ENCODE data around the gene MLH3. TPM values are rescaled to one million over a fixed set of nuclear protein-coding genes. Genes with fewer than 3 reads are reported as not detected.

MLH3 gene
- total RNA-seq, 3 donors from 2014 or later (not counting 1 experiment from before 2014, with no cell fraction given): 15.5 to 20.7 (median 19.1) TPM

DNA sequence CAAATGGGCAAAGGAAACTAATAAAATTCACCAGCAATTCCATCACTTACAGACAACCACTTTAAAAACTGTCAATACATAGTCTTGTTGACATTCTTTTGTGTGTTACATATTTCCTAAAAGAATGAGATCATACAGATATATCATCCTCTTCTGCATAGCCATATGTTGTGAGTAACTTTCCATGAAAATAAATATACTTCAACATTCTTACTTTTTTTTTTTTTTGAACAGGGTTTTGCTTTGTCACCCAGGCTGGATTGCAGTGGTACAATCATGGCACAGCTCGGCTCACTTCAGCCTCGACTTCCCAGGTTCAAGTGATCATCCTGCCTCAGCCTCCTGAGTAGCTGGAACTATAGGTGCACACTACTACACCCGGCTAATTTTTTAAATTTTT, 39.1 kb upstream of the MLH3 start:
- Histone ChIP-seq H3K36me3 (ENCODE audit: control insufficient read depth, insufficient read depth, low read length) (peaks cover 66% of the 10 kb centered on the region), H3K27me3 (ENCODE audit: control insufficient read depth, insufficient read depth, low read length) (no peaks in the 10 kb centered on the region), H3K9me3 (ENCODE audit: control insufficient read depth, insufficient read depth, low read length) (no peaks in the 10 kb centered on the region), H3K4me3 (ENCODE audit: low read length) (no peak overlapping the region), H3K27ac (ENCODE audit: low read length) (no peak overlapping the region), H3K4me1 (ENCODE audit: control insufficient read depth, insufficient read depth, low read length) (no peaks in the 10 kb centered on the region)
- H3K27ac Mint-ChIP-seq: no peak overlapping the region
- intact Hi-C loops (cut with micrococcal nuclease): no loop called here
- no peak for DNase-seq
- TF ChIP-seq, protein P1, sequence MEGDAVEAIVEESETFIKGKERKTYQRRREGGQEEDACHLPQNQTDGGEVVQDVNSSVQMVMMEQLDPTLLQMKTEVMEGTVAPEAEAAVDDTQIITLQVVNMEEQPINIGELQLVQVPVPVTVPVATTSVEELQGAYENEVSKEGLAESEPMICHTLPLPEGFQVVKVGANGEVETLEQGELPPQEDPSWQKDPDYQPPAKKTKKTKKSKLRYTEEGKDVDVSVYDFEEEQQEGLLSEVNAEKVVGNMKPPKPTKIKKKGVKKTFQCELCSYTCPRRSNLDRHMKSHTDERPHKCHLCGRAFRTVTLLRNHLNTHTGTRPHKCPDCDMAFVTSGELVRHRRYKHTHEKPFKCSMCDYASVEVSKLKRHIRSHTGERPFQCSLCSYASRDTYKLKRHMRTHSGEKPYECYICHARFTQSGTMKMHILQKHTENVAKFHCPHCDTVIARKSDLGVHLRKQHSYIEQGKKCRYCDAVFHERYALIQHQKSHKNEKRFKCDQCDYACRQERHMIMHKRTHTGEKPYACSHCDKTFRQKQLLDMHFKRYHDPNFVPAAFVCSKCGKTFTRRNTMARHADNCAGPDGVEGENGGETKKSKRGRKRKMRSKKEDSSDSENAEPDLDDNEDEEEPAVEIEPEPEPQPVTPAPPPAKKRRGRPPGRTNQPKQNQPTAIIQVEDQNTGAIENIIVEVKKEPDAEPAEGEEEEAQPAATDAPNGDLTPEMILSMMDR (IDR thresholded peaks at IDR 0.05): no peak
- no peaks in the 10 kb centered on the region for H3K27me3 Mint-ChIP-seq (ENCODE audit: low read depth in 2 of 2)
- no peaks in the 10 kb centered on the region for H3K9me3 Mint-ChIP-seq
- peaks cover 6% of the 10 kb centered on the region for H3K36me3 Mint-ChIP-seq
- no peak overlapping the region for H3K4me3 Mint-ChIP-seq
- no peak for ATAC-seq
- no peaks in the 10 kb centered on the region for H3K4me1 Mint-ChIP-seq
- 93% methylated on average over 3 of the region's 3 CpGs for WGBS (ENCODE audit: insufficient coverage)

DNA sequence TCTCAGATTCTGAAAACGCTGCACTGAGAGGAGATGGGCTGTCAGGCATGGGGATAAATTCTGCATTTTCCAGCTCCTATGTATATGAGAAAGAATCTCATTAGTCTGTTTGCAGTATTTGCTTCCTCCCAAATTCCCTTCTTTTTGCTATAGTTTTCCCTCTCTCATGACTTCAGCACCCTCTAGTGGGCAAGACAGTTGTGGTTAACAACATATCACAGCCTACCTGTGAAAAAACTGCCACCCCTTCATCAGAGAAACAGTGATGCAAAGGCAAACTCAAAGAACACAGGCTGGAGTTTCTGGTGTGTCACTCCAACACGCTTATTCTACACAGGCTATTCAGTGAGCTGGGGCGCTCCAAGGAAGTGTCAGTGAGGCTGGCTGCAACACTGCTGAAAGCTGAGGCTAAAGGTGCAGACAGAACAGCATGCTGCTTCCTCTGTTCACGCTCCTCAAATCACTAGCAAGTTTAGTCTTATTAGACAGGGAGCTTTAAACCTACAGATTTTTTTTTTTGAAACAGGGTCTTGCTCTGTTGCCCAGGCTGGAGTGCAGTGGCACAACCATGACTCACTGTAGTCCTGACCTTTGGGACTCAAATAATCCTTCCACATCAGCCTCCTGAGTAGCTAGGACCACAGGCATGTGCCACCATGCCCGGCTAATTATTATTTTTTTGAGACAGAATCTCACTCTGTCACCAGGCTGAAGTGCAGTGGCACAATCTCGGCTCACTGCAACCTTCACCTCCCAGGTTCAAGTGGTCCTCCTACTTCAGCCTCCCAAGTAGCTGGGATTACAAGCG, 37.5 kb upstream of the MLH3 start:
- Histone ChIP-seq H3K9me3 (ENCODE audit: control insufficient read depth, insufficient read depth, low read length) (no peaks in the 10 kb centered on the region), H3K4me3 (ENCODE audit: low read length) (no peak overlapping the region), H3K27ac (ENCODE audit: low read length) (no peak overlapping the region), H3K36me3 (ENCODE audit: control insufficient read depth, insufficient read depth, low read length) (peaks cover 66% of the 10 kb centered on the region), H3K27me3 (ENCODE audit: control insufficient read depth, insufficient read depth, low read length) (no peaks in the 10 kb centered on the region), H3K4me1 (ENCODE audit: control insufficient read depth, insufficient read depth, low read length) (no peaks in the 10 kb centered on the region)
- H3K4me3 Mint-ChIP-seq: no peak overlapping the region
- no peaks in the 10 kb centered on the region for H3K36me3 Mint-ChIP-seq
- H3K9me3 Mint-ChIP-seq: no peaks in the 10 kb centered on the region
- H3K4me1 Mint-ChIP-seq: no peaks in the 10 kb centered on the region
- WGBS (ENCODE audit: insufficient coverage): 86% methylated on average over 7 of the region's 7 CpGs
- H3K27ac Mint-ChIP-seq: no peak overlapping the region
- DNase-seq (peak in 1 of 2 donors; percentile 75), ATAC-seq (peak; percentile 55 to 77 (median 76))
- TF ChIP-seq, protein P1 (IDR thresholded peaks at IDR 0.05): peak; percentile 70
- H3K27me3 Mint-ChIP-seq (ENCODE audit: low read depth in 2 of 2): no peaks in the 10 kb centered on the region
- intact Hi-C loops (cut with micrococcal nuclease): loop anchor here (1.0 kb wide), 4 partner anchors 142 to 479 kb away; no protein-coding TSS in a partner anchor

DNA sequence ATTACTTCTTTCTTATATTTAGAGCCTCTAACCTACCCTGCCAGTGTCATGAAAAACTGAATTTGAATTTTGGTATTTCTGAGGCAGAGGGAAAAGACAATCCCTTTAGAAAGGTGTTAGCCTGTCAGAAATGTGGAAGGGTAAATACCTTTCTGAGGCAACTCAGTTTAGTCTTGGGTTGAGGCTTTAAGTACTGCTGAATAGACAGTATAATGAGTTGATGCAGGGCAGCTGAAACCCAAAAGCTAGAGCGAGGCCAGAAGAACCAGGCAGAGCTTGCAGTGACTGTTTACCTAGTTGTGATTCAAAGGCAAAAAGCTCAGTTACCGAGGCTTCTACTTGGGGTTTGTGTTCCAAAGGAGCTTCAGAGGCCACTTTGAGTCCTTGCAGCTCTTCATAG, 36.9 kb upstream of the MLH3 start:
- Histone ChIP-seq H3K27me3 (ENCODE audit: control insufficient read depth, insufficient read depth, low read length) (no peaks in the 10 kb centered on the region), H3K4me3 (ENCODE audit: low read length) (no peak overlapping the region), H3K4me1 (ENCODE audit: control insufficient read depth, insufficient read depth, low read length) (no peaks in the 10 kb centered on the region), H3K36me3 (ENCODE audit: control insufficient read depth, insufficient read depth, low read length) (peaks cover 70% of the 10 kb centered on the region), H3K27ac (ENCODE audit: low read length) (no peak overlapping the region), H3K9me3 (ENCODE audit: control insufficient read depth, insufficient read depth, low read length) (no peaks in the 10 kb centered on the region)
- ATAC-seq (no peak), DNase-seq (no peak)
- WGBS (ENCODE audit: insufficient coverage): 95% methylated on average over 2 of the region's 2 CpGs
- H3K27me3 Mint-ChIP-seq (ENCODE audit: low read depth in 2 of 2): no peaks in the 10 kb centered on the region
- H3K9me3 Mint-ChIP-seq: no peaks in the 10 kb centered on the region
- H3K4me1 Mint-ChIP-seq: no peaks in the 10 kb centered on the region
- H3K36me3 Mint-ChIP-seq: no peaks in the 10 kb centered on the region
- intact Hi-C loops (cut with micrococcal nuclease): loop anchor here (1.0 kb wide), 4 partner anchors 142 to 479 kb away; no protein-coding TSS in a partner anchor
- H3K4me3 Mint-ChIP-seq: no peak overlapping the region
- no peak overlapping the region for H3K27ac Mint-ChIP-seq
- TF ChIP-seq, protein P1 (IDR thresholded peaks at IDR 0.05): no peak
